SU-DHL-6 (cell line): ENCODE measurements around the gene SYNM.

Experiments
- EZH2phosphoT487 ChIP-seq: fragments of 200-600 bp; sonication (generic), shearing (Covaris generic); conservative IDR thresholded peaks from 2 replicates; pipeline ENCODE4 v1.6.1; 2018; ENCODE audit warnings: mild to moderate bottlenecking, antibody characterized with exemption, low read length, moderate library complexity, mixed read lengths
- TF ChIP-seq, protein P1 (sequence below): fragments of 200-600 bp; sonication (generic); IDR thresholded peaks from one replicate; pipeline ENCODE4 v1.5.1; 2017; ENCODE audit warnings: antibody characterized with exemption, mild to moderate bottlenecking, low read length, moderate library complexity; ENCODE audit not compliant: insufficient read depth, poor library complexity, severe bottlenecking

DNA sequence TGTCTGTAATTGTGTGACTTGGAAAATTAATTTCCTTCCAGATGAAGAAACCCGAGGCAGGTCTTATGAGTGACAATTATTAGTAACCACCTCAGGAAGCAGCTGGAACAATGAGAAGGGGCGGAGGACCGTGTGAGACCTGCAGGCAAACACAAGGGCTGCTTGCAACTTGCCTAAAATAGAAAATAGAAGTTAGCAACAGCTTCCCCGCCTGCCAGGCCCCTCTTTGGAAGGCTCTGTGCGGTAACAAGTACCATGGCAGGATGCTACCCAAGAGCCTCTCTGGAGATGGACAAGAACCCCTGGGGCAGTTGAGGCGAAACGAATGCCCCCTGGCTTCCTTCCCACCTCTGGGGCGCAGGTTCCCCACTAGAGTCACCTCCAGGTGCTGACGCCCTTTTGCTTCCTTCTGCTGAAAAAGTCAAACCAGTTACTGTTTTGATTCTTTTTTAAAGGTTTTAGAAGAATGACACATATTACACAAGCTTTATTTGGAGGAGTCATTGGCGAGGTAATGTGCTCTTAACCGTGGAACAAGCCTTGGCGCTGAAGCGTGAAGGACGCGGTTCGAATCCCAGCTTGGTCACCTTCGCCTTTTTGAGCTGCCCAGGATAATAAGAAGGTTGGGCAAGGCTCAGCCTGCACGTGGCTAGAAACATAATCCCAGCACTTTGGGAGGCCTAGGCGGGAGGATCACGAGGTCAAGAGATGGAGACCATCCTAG is 47.0 kb upstream of the SYNM start:
- no peak for TF ChIP-seq EZH2phosphoT487
- TF ChIP-seq, protein P1, sequence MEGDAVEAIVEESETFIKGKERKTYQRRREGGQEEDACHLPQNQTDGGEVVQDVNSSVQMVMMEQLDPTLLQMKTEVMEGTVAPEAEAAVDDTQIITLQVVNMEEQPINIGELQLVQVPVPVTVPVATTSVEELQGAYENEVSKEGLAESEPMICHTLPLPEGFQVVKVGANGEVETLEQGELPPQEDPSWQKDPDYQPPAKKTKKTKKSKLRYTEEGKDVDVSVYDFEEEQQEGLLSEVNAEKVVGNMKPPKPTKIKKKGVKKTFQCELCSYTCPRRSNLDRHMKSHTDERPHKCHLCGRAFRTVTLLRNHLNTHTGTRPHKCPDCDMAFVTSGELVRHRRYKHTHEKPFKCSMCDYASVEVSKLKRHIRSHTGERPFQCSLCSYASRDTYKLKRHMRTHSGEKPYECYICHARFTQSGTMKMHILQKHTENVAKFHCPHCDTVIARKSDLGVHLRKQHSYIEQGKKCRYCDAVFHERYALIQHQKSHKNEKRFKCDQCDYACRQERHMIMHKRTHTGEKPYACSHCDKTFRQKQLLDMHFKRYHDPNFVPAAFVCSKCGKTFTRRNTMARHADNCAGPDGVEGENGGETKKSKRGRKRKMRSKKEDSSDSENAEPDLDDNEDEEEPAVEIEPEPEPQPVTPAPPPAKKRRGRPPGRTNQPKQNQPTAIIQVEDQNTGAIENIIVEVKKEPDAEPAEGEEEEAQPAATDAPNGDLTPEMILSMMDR, result no peak
